ENCODE data around the gene ITGA5.

GRCh38 chr12:54368709-54369596 lies 50.1 kb downstream of the ITGA5 start:
- peak; percentile 83 for TF ChIP-seq CTCF (IDR thresholded peaks at IDR 0.05; ENCODE audit: insufficient read depth, low read length, poor library complexity, severe bottlenecking)
- no peak for TF ChIP-seq EZH2phosphoT487 (conservative IDR thresholded peaks at IDR 0.05; ENCODE audit: low read length)
